GM19452 (cell line): ENCODE data around the gene RPL14.
"Not testable (repeated sequence)": the region's sequence is repeated elsewhere in the genome, so short reads cannot be mapped to it uniquely, and the experiment has no call there.

Experiments used
- ATAC-seq: cut with Tn5 transposase; IDR thresholded peaks from one replicate; pipeline ENCODE4 v1.9.1; 2021; ENCODE audit not compliant: unreplicated experiment

RPL14 gene

DNA sequence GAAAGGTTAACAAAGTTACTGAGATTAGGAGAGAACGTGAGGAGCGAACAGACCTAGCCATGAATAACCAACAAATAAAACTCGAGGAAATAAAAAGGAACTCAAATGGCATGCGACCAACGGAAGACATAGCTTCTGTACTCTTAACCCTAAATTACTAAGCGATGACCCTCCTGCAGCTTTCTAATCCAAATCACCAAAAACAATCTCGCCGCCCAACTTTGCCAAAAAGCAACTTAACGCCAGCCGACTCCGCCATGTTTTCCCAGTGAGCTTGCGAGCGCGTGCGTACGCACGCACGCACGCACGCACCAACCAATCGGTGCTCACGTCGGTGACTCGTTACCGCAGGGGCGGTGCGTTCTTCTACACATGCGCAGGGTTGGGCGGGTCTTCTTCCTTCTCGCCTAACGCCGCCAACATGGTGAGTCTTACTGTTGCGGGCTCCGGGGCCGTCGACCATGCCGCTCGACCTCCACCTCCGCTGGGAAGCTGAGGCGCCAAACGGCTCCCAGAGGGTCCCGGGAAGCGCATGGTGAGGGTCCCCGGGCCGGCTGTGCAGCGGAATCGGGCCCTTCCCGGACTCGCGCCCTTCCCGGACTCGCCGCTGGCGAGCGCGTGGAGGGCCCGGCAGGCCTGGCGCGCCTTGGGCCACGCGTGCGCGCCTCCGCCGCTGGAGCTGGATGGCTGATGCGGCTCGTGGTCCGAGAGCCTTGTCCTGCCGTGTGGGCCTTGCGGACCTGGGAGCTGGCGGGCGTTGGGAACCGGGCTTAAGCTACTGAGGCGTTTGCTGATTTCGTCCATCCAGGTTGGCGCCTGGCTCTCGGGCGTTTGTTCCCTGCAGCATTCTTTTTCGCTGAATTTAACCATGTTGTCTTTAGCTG lies at the start of gene RPL14:
Gene RPL14 (plus strand): TSS at position 400 of the 884 bp plus-strand sequence. CDS start 133 bp downstream, at position 533.
- ATAC-seq: peak; percentile 70

GRCh38 chr3:40407611-40408010 lies 49.5 kb upstream of the RPL14 start:
- ATAC-seq: no peak

- no peak for ATAC-seq
Measured at GRCh38 chr3:40414270-40414669, 42.9 kb upstream of the RPL14 start.

DNA sequence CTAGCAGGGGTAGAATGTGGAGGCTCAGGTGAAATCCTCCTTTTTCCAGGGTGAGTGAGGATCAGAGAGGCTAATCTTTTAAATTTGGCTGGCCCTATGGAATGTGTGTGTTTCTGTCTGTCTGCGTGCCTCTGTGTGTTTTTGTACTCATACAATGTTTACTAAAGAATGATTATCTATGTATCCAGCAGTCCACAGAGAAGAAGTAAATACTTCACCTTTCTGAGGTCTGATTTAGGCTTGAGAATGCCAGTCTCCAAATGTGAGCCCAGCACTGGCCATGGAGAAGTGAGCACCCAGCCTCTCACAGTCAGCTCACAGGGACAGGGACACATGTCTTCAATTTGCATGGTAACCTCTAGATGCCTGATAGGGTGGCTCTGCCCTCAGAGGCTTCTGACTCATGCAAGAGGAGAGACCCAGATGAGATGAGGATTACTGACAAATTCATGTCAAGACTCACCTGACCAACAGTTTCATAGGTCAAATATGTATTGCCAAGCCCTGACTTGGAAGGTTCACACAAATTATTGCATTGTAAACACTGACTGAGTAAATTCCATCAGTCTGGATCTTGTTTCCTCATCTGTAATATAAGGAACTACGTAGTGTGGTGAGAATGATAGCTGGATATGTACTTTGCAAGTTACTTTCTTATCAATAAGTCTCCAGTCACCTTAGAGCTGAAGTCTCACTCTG lies 39.1 kb upstream of the RPL14 start:
- no peak for ATAC-seq

- no peak for ATAC-seq
Measured at GRCh38 chr3:40422861-40423260, 34.3 kb upstream of the RPL14 start.

- ATAC-seq: no peak
Measured at GRCh38 chr3:40427045-40427669, 30.0 kb upstream of the RPL14 start.

DNA sequence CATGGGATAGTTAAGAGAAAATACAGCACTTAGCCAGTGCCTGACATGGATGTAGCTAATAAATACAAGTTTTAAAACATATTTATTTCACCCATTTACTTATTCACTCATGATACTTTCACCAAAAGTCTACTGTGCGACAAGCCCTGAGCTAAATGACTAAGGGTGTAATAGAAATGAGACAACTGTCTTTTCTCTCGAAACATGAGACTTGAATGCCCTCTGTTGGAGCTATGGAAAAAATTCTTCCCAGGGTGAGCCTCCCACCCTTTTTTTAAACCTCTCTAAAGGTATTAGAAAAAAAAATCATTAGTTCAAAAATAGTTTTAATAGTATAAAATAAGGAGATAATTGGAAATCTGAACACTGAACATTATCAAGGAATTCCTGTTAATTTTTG lies 24.3 kb upstream of the RPL14 start:
- ATAC-seq: no peak

DNA sequence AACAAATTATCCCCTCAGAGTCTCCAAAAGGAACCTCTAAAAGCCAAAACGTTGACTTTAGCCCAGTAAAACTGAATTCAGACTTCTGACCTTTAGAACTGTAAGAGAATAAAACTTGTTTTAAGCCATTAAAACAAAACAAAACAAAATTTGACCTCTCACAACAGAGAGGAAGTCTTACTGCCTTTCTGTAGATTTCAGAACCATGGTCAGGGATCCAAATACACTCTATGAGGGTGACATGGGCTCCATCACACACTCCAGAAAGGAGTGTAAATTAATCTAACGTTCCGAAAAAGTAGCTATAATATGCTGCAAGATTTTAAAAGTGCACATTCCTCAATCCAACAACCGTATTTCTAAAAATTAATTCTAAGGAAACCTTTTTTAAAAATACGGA lies 19.2 kb upstream of the RPL14 start:
- ATAC-seq: no peak

GRCh38 chr3:40445062-40445461 lies 12.1 kb upstream of the RPL14 start:
- ATAC-seq: no peak

GRCh38 chr3:40445880-40446279 lies 11.3 kb upstream of the RPL14 start:
- no peak for ATAC-seq

- ATAC-seq: no peak
Measured at GRCh38 chr3:40450438-40450837, 6.7 kb upstream of the RPL14 start.

DNA sequence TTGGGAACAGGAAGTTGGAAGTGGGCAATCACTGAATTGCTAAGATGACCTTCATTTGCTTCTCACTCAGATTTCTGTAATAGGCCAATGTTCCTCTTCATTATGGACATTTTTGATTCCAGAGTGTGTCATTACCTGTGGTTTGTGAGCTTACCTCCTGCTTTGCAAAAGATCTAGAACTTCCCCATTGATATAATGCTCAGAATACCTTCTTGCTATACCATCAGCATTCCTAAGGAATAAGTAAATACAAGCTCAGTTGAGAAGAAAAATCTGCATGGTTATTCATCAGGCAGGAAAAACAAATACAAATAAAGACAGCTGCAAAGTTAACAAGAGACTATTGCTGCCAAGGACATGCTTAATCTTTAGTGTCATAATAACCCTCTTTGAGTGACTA lies 5.6 kb upstream of the RPL14 start:
- ATAC-seq: no peak

- no peak for ATAC-seq
Measured at GRCh38 chr3:40452057-40452456, 5.1 kb upstream of the RPL14 start.

DNA sequence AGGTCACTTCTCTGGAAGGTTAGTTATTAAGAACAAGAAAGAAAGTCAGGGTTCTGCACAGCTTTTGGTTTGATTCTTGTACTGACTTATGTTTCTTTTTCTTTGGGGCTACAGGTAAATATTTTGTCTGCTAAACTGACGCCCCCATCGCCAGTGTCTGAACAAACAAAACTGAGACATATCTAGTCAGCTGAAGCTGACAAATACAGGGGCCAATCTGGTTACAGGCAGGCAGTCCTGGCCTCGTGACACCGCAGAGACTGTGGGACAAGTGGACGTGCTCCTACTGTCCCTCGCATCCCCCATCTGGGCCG lies 4.6 kb upstream of the RPL14 start:
- ATAC-seq: no peak

GRCh38 chr3:40452876-40453730 lies 4.0 kb upstream of the RPL14 start:
- ATAC-seq: peak; percentile 89

- no peak for ATAC-seq
Measured at GRCh38 chr3:40453933-40454332, 3.2 kb upstream of the RPL14 start.

DNA sequence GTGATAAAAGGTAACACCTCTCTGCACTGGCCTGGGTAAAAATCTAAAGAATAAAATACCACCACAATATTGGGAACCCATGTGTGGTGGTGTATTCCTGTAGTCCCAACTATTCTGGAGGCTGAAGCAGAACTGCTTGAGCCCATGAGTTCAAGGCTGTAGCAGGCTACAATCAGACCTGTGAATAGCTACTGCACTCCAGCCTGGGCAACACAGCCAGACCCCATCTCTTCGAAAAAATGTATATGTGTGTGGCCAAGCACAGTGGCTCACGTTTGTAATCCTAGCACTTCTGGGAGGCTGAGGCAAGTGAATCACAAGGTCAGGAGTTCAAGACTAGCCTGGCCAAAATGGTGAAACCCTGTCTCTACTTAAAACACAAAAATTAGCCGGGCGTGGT lies 1.8 kb upstream of the RPL14 start:
- ATAC-seq: no peak

DNA sequence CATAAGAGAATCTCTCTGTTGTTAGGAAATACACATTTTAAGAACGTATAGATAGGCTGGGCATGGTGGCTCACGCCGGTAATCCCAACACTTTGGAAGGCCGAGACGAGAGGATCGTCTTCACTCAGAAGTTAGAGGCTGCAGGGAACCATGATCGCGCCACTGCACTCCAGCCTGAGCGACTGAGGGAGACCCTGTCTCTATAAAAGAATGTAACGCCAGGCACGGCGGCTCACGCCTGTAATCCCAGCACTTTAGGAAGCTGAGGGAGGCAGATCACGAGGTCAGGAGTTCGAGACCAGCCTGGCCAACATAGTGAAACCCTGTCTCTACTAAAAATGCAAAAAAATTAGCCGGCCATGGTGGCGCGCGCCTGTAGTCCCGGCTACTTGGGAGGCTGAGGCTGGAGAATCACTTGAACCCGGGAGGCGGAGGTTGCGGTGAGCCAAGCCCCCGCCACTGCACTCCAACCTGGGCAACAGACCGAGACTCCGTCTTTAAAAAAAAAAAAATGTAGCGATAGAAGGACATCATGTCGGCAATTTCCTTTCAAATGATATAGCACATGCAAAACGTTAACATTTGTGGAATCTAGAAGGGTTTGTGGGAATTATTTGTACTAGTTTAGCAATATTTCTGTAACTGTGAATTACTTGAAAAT lies 730 bp upstream of the RPL14 start:
- no peak for ATAC-seq

- ATAC-seq: no peak
Measured at GRCh38 chr3:40458473-40458872, 1.3 kb downstream of the RPL14 start.

DNA sequence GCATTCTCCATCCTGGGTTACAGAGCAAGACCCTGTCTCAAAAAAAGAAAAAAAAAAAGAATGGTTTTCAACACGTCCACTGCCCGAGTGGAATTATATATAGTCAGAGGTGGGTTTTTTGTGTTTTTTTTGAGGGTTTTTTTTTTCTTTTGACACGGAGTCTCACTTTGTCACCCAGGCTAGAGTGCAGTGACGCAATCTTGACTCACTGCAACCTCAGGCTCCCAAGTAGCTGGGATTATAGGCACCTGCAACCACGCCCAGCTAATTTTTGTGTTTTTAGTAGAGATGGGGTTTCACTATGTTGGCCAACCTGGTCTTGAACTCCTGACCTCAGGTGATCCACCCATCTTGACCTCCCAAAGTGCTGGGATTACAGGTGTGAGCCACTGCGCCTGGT lies 3.3 kb downstream of the RPL14 start:
- ATAC-seq: not testable (repeated sequence)

GRCh38 chr3:40461161-40461560 lies 4.0 kb downstream of the RPL14 start:
- ATAC-seq: no peak
